ENCODE measurements around the gene TNPO3.

The TNPO3 gene

DNA sequence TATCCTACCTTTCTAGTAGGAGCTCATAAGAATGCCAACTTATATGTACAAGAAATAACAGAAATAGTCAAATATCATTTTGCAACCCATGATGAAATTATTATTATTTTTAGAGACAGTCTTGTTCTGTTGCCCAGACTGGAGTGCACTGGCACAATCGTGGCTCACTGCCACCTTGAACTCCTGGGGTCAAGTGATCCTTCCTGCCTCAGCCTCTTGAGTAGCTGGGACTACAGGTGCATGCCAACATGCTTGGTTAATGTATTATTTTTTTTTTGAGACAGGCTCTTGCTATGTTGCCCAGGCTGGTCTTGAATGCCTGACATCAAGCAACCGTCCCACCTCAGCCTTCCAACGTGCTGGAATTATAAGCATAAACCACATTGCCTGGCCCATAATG is 44.8 kb downstream of the TNPO3 start:
- no peaks in the 10 kb centered on the region for H3K9me2 ChIP-seq (replicated peaks; ENCODE audit: insufficient read depth, low read length)
- no peak overlapping the region for H3K4me3 ChIP-seq (ENCODE audit: insufficient read depth, low read length, poor library complexity, severe bottlenecking)
- peak overlapping the region; percentile 45 for H3K4me2 ChIP-seq (ENCODE audit: low read depth, low read length, poor library complexity, severe bottlenecking)
- TF ChIP-seq CTCF (IDR thresholded peaks at IDR 0.05; ENCODE audit: insufficient read depth, low read length, poor library complexity, severe bottlenecking) (no peak), EZH2phosphoT487 (conservative IDR thresholded peaks at IDR 0.05; ENCODE audit: low read length) (no peak)
- no peaks in the 10 kb centered on the region for H3K27me3 ChIP-seq (ENCODE audit: low read length)
- peaks cover 41% of the 10 kb centered on the region for H3K36me3 ChIP-seq (ENCODE audit: low read length)
- H3K79me2 ChIP-seq (ENCODE audit: insufficient read depth, low read length): peaks cover 51% of the 10 kb centered on the region
- H3F3A ChIP-seq (ENCODE audit: insufficient read depth): peaks cover 25% of the 10 kb centered on the region; the same call in 1 of the 2 replicates
- peak overlapping the region; percentile 73 for H3K27ac ChIP-seq (ENCODE audit: low read depth, low read length)
- H3K9me3 ChIP-seq (ENCODE audit: insufficient read depth, low read length): no peaks in the 10 kb centered on the region
- H4K20me1 ChIP-seq (ENCODE audit: low read depth, low read length): no peaks in the 10 kb centered on the region
- peak overlapping the region; percentile 2; the same call in 1 of the 2 replicates for H3K9ac ChIP-seq (ENCODE audit: low read length)
- no peak overlapping the region for H2AFZ ChIP-seq (ENCODE audit: low read depth, low read length, severe bottlenecking)

DNA sequence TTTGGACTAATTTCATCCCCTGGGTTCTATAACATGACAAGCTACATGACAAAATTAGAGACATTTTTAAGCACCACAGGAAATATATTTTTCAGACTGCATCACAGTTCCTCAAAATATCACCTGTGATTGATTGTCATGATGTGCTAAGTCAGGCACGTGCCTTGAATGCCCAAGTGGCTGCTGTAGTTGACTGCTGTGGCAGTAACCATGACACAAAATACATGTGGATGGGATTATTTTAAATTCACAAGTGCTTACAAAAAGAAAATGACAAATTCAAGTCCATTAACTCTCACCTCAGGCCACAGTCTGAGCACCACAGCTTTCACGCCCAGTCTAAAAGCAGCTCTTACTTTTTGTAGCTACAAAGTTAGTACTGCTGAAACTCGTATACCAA is 45.5 kb downstream of the TNPO3 start:
- Histone ChIP-seq H3K9me3 (ENCODE audit: insufficient read depth, low read length) (no peaks in the 10 kb centered on the region), H3K4me3 (ENCODE audit: insufficient read depth, low read length, poor library complexity, severe bottlenecking) (no peak overlapping the region), H3F3A (ENCODE audit: insufficient read depth) (peaks cover 25% of the 10 kb centered on the region; the same call in 1 of the 2 replicates), H3K27me3 (ENCODE audit: low read length) (no peaks in the 10 kb centered on the region), H4K20me1 (ENCODE audit: low read depth, low read length) (no peaks in the 10 kb centered on the region), H3K9ac (ENCODE audit: low read length) (peak overlapping the region; percentile 3; the same call in 1 of the 2 replicates), H3K27ac (ENCODE audit: low read depth, low read length) (peak overlapping the region; percentile 73), H3K79me2 (ENCODE audit: insufficient read depth, low read length) (peaks cover 51% of the 10 kb centered on the region), H3K9me2 (replicated peaks; ENCODE audit: insufficient read depth, low read length) (no peaks in the 10 kb centered on the region), H3K36me3 (ENCODE audit: low read length) (peaks cover 41% of the 10 kb centered on the region), H3K4me2 (ENCODE audit: low read depth, low read length, poor library complexity, severe bottlenecking) (peak overlapping the region; percentile 45), H2AFZ (ENCODE audit: low read depth, low read length, severe bottlenecking) (no peak overlapping the region)
- no peak for TF ChIP-seq EZH2phosphoT487 (conservative IDR thresholded peaks at IDR 0.05; ENCODE audit: low read length)
- no peak for TF ChIP-seq CTCF (IDR thresholded peaks at IDR 0.05; ENCODE audit: insufficient read depth, low read length, poor library complexity, severe bottlenecking)

DNA sequence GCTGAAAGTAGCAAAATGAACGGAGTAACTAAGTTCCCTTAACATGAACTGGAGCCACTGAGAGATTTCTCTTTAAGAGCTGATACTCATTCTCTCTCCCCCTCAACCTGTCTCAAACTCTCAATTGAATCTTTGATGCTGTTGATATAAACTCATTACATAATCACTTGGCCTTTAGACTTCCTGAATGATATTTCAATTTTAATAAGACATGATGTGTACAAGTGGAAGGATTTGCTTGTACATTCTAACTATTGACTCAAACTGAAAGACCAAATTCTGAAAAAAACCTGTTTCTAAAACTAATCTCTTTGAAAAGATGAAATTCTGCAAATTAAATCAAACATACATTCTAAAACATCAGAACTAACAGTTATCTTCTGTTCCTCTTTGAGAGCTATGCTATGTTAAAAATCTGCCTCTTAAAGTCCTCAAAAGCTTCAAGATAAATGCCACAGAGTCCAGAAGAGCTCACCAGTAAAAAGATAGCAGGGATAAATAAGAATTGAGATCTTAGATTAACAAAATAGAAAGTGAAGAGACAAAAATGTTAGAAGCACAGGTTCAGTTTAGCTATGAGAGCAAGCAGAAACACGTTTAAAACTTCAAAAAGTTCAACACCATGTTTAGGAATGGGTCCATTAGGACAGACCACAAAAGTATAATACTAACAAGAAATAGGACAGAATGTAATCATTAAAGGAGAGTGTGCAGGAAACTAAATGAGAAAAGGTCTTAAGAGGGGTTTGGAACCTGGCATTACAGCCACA is 46.1 kb downstream of the TNPO3 start:
- Histone ChIP-seq H3K9me2 (replicated peaks; ENCODE audit: insufficient read depth, low read length) (no peaks in the 10 kb centered on the region), H3K4me3 (ENCODE audit: insufficient read depth, low read length, poor library complexity, severe bottlenecking) (no peak overlapping the region), H3K36me3 (ENCODE audit: low read length) (peaks cover 41% of the 10 kb centered on the region), H2AFZ (ENCODE audit: low read depth, low read length, severe bottlenecking) (no peak overlapping the region), H3K9ac (ENCODE audit: low read length) (peak overlapping the region; percentile 3; the same call in 1 of the 2 replicates), H3K79me2 (ENCODE audit: insufficient read depth, low read length) (peaks cover 47% of the 10 kb centered on the region), H3K4me2 (ENCODE audit: low read depth, low read length, poor library complexity, severe bottlenecking) (peak overlapping the region; percentile 45), H3K9me3 (ENCODE audit: insufficient read depth, low read length) (no peaks in the 10 kb centered on the region), H3K27me3 (ENCODE audit: low read length) (no peaks in the 10 kb centered on the region), H3K27ac (ENCODE audit: low read depth, low read length) (peak overlapping the region; percentile 73), H4K20me1 (ENCODE audit: low read depth, low read length) (no peaks in the 10 kb centered on the region), H3F3A (ENCODE audit: insufficient read depth) (peaks cover 25% of the 10 kb centered on the region; the same call in 1 of the 2 replicates)
- TF ChIP-seq EZH2phosphoT487 (conservative IDR thresholded peaks at IDR 0.05; ENCODE audit: low read length) (no peak), CTCF (IDR thresholded peaks at IDR 0.05; ENCODE audit: insufficient read depth, low read length, poor library complexity, severe bottlenecking) (no peak)
